HEK293 (cell line): Measurements from ENCODE around the gene ACTN4.

Experiments used
- CTCF ChIA-PET: fragments of 350-600 bp; formaldehyde crosslinking; extraction: SDS; loops from one replicate; lab custom pipeline; 2021; ENCODE audit warnings: antibody characterized with exemption; lab: Yijun Ruan, JAX
- POLR2A ChIA-PET: fragments of 300-600 bp; formaldehyde crosslinking; extraction: SDS; loops from one replicate; lab custom pipeline; 2020; ENCODE audit warnings: antibody characterized with exemption, inconsistent platforms; lab: Yijun Ruan, JAX
- H3K27ac ChIP-seq: fragments of 200-500 bp; sonication (Bioruptor generic); 2 replicates; pipeline ENCODE4 v1.5.1; 2014; ENCODE audit warnings: low read depth, low read length, control low read depth, inconsistent platforms; ENCODE audit errors: extremely low read depth
- H3K36me3 ChIP-seq, 2 experiments: fragments of 200-500 bp in 1 of 2; sonication (Bioruptor generic) in 1 of 2; 1 replicate in 1 of 2; 2 replicates in 1 of 2; pipeline ENCODE4 v1.5.1; 2014 to 2017; ENCODE audit warnings: inconsistent platforms in 2 of 2, low read length in 2 of 2; ENCODE audit not compliant: control insufficient read depth in 2 of 2, insufficient read depth in 1 of 2
- H3K4me1 ChIP-seq: fragments of 200-500 bp; sonication (Bioruptor generic); 2 replicates; pipeline ENCODE4 v1.5.1; 2014; ENCODE audit warnings: mild to moderate bottlenecking, low read length, inconsistent platforms; ENCODE audit not compliant: control insufficient read depth, insufficient read depth
- H3K4me3 ChIP-seq: 2 replicates; pipeline ENCODE4 v1.5.1; 2011; ENCODE audit warnings: low read depth, mild to moderate bottlenecking, control low read depth, low read length, moderate library complexity
- H3K9me3 ChIP-seq: fragments of 200-500 bp; sonication (Bioruptor generic); 2 replicates; pipeline ENCODE4 v1.5.1; 2014; ENCODE audit warnings: low read depth, low read length, inconsistent platforms; ENCODE audit not compliant: control insufficient read depth, insufficient read depth
- ELK4 ChIP-seq: IDR thresholded peaks from 2 replicates; pipeline ENCODE4 v1.6.1; 2011; ENCODE audit warnings: mild to moderate bottlenecking, low read depth, low read length, borderline replicate concordance
- IKZF3 ChIP-seq: fragments of 450-650 bp; IDR thresholded peaks from 2 replicates; pipeline ENCODE4 v1.5.0; 2018; ENCODE audit warnings: missing biosample characterization, mild to moderate bottlenecking, missing genetic modification characterization, moderate library complexity
- PATZ1 ChIP-seq: fragments of 450-650 bp; formaldehyde crosslinking; IDR thresholded peaks from 2 replicates; pipeline ENCODE4 v1.5.1; 2016; ENCODE audit warnings: missing biosample characterization, missing genetic modification characterization
- PRDM6 ChIP-seq: fragments of 450-650 bp; formaldehyde crosslinking; IDR thresholded peaks from 2 replicates; pipeline ENCODE4 v1.5.1; 2017; ENCODE audit warnings: missing biosample characterization, missing genetic modification characterization
- RBAK ChIP-seq: fragments of 450-650 bp; formaldehyde crosslinking; IDR thresholded peaks from 2 replicates; pipeline ENCODE4 v1.5.1; 2016; ENCODE audit warnings: missing biosample characterization, missing genetic modification characterization
- REST ChIP-seq: fragments of 450-650 bp; formaldehyde crosslinking; IDR thresholded peaks from 2 replicates; pipeline ENCODE4 v1.5.1; 2016; ENCODE audit warnings: missing biosample characterization, missing genetic modification characterization
- SALL2 ChIP-seq: fragments of 450-650 bp; formaldehyde crosslinking; IDR thresholded peaks from 2 replicates; pipeline ENCODE4 v1.5.0; 2017; ENCODE audit warnings: missing biosample characterization, mild to moderate bottlenecking, missing genetic modification characterization, borderline replicate concordance
- ZFP37 ChIP-seq: fragments of 450-650 bp; formaldehyde crosslinking; IDR thresholded peaks from 2 replicates; pipeline ENCODE4 v1.5.1; 2016; ENCODE audit warnings: missing biosample characterization, missing genetic modification characterization
- ZNF16 ChIP-seq: fragments of 450-650 bp; formaldehyde crosslinking; IDR thresholded peaks from 2 replicates; pipeline ENCODE4 v1.5.1; 2016; ENCODE audit warnings: low read depth, missing biosample characterization, missing genetic modification characterization
- ZNF274 ChIP-seq, 2 experiments: fragments of 200-500 bp in 1 of 2; fragments of 450-650 bp in 1 of 2; sonication (Bioruptor generic) in 1 of 2; formaldehyde crosslinking in 1 of 2; IDR thresholded peaks; 2 replicates each; pipeline versions ENCODE4 v1.5.1 to v1.6.1; 2014 to 2016; ENCODE audit warnings: borderline replicate concordance in 1 of 2, inconsistent platforms in 1 of 2, low read length in 1 of 2, missing biosample characterization in 1 of 2, missing genetic modification characterization in 1 of 2
- ZNF280C ChIP-seq: fragments of 450-650 bp; formaldehyde crosslinking; IDR thresholded peaks from 2 replicates; pipeline ENCODE4 v1.5.1; 2016; ENCODE audit warnings: missing biosample characterization, missing genetic modification characterization
- ZNF335 ChIP-seq: fragments of 450-650 bp; formaldehyde crosslinking; conservative IDR thresholded peaks from 2 replicates; pipeline ENCODE4 v1.5.1; 2016; ENCODE audit warnings: missing biosample characterization, missing genetic modification characterization
- ZNF362 ChIP-seq: fragments of 450-650 bp; formaldehyde crosslinking; IDR thresholded peaks from 2 replicates; pipeline ENCODE4 v1.5.1; 2016; ENCODE audit warnings: missing biosample characterization, missing genetic modification characterization
- ZNF529 ChIP-seq: fragments of 450-650 bp; formaldehyde crosslinking; IDR thresholded peaks from 2 replicates; pipeline ENCODE4 v1.5.1; 2017; ENCODE audit warnings: missing genetic modification characterization, missing biosample characterization; ENCODE audit not compliant: insufficient replicate concordance
- ZNF555 ChIP-seq: fragments of 450-650 bp; formaldehyde crosslinking; conservative IDR thresholded peaks from 2 replicates; pipeline ENCODE4 v1.5.1; 2017; ENCODE audit warnings: missing biosample characterization, mild to moderate bottlenecking, missing genetic modification characterization, inconsistent platforms
- ZNF600 ChIP-seq: fragments of 450-650 bp; formaldehyde crosslinking; IDR thresholded peaks from 2 replicates; pipeline ENCODE4 v1.5.1; 2016; ENCODE audit warnings: missing biosample characterization, missing genetic modification characterization
- ZNF707 ChIP-seq: fragments of 450-650 bp; formaldehyde crosslinking; IDR thresholded peaks from 2 replicates; pipeline ENCODE4 v1.5.1; 2016; ENCODE audit warnings: missing biosample characterization, missing genetic modification characterization
- ZNF777 ChIP-seq: fragments of 450-650 bp; formaldehyde crosslinking; IDR thresholded peaks from 2 replicates; pipeline ENCODE4 v1.5.1; 2017; ENCODE audit warnings: missing biosample characterization, missing genetic modification characterization, borderline replicate concordance
- ZXDB ChIP-seq: fragments of 450-650 bp; formaldehyde crosslinking; IDR thresholded peaks from 2 replicates; pipeline ENCODE4 v1.5.1; 2016; ENCODE audit warnings: missing biosample characterization, missing genetic modification characterization

The ACTN4 gene

GRCh38 chr19:38650911-38651584, 3.6 kb downstream of the ACTN4 start (continued):
- TF ChIP-seq REST (tag by site-specific recombination) (no peak), ZNF529 (no peak), IKZF3 (no peak), ZNF16 (tag by site-specific recombination) (no peak), SALL2 (tag by site-specific recombination) (no peak), ZFP37 (tag by site-specific recombination) (no peak), ELK4 (no peak), ZNF777 (tag by site-specific recombination) (no peak)

GRCh38 chr19:38653028-38653571, 5.7 kb downstream of the ACTN4 start:
- ChIA-PET CTCF (interaction anchor here (0.5 to 1.9 kb wide), 6 partner anchors 19 to 416 kb away, joined by 3 to 5 read pairs (median 4); partner anchors contain the start of genes MRPS12 and SARS2), POLR2A (interaction anchor here (0.6 to 1.7 kb wide), 4 partner anchors 30 to 773 kb away, joined by 3 to 6 read pairs (median 4); no protein-coding TSS in a partner anchor)
- Histone ChIP-seq H3K27ac (peak overlapping the region; percentile 66), H3K4me1 (peaks cover 83% of the 10 kb centered on the region), H3K36me3 (peaks cover 10 to 32% of the 10 kb centered on the region in 2 experiments), H3K9me3 (peaks cover 2% of the 10 kb centered on the region), H3K4me3 (no peak overlapping the region)
- TF ChIP-seq ZNF600 (tag by site-specific recombination) (peak; percentile 13; the same call in 1 of the 2 replicates), ZNF274 (IDR thresholded peaks at IDR 0.05; ENCODE audit: low read length) (no peak), ZNF274 (tag by site-specific recombination; IDR thresholded peaks at IDR 0.05; ENCODE audit: borderline replicate concordance) (no peak), RBAK (tag by site-specific recombination) (no peak), PRDM6 (tag by site-specific recombination) (peak; percentile 75), ZXDB (tag by site-specific recombination) (peak; percentile 28; the same call in 1 of the 2 replicates), ZNF555 (tag by site-specific recombination) (no peak), PATZ1 (tag by site-specific recombination) (no peak), ZNF362 (tag by site-specific recombination) (peak; percentile 88), ZNF707 (tag by site-specific recombination) (no peak), ZNF335 (tag by site-specific recombination) (peak; percentile 19; the same call in 1 of the 2 replicates), ZNF280C (tag by site-specific recombination) (no peak)
